Liver (tissue), 3 donors: ENCODE measurements around the gene EPB41L2.

Source experiments
- ATF3 ChIP-seq: IDR thresholded peaks from 2 replicates; pipeline ENCODE4 v1.6.1; 2016; ENCODE audit warnings: antibody characterized with exemption
- CTCF ChIP-seq: fragments of 150-350 bp; IDR thresholded peaks from 2 replicates; pipeline ENCODE4 v1.5.1; 2017; ENCODE audit warnings: improper control_type of control experiment, low read depth, low read length; ENCODE audit not compliant: missing input control
- EGR1 ChIP-seq, 2 donors: IDR thresholded peaks; 2 replicates each; pipeline ENCODE4 v1.6.1; 2016 to 2018; ENCODE audit warnings: antibody characterized with exemption in 2 of 2, low read depth in 2 of 2
- HNF4A ChIP-seq, 2 donors: conservative IDR thresholded peaks; 2 replicates each; pipeline ENCODE4 v1.6.1; 2016; ENCODE audit warnings: antibody characterized with exemption in 2 of 2, mild to moderate bottlenecking in 2 of 2
- JUND ChIP-seq, 2 donors: IDR thresholded peaks; 2 replicates each; pipeline ENCODE4 v1.6.1; 2016; ENCODE audit warnings: antibody characterized with exemption in 2 of 2
- NR2F2 ChIP-seq: IDR thresholded peaks from 2 replicates; pipeline ENCODE4 v1.6.1; 2016; ENCODE audit warnings: antibody characterized with exemption
- RAD21 ChIP-seq, 2 donors: IDR thresholded peaks; 2 replicates each; pipeline ENCODE4 v1.6.1; 2016; ENCODE audit warnings: antibody characterized with exemption in 2 of 2, mild to moderate bottlenecking in 2 of 2
- SP1 ChIP-seq: IDR thresholded peaks from 2 replicates; pipeline ENCODE4 v1.6.1; 2018; ENCODE audit warnings: antibody characterized with exemption, mild to moderate bottlenecking
- YY1 ChIP-seq: IDR thresholded peaks from 2 replicates; pipeline ENCODE4 v1.6.1; 2016; ENCODE audit warnings: antibody characterized with exemption, mild to moderate bottlenecking
- TF ChIP-seq, protein P1 (sequence below): IDR thresholded peaks from 2 replicates; pipeline ENCODE4 v1.6.1; 2016; ENCODE audit warnings: antibody characterized with exemption
- donor health status: healthy.
- donor health status: healthy.

GRCh38 chr6:131041814-131042213 is 21.2 kb downstream of the EPB41L2 start:
- TF ChIP-seq CTCF = no peak
- TF ChIP-seq JUND (IDR thresholded peaks at IDR 0.05) = no peak
- no peak for TF ChIP-seq RAD21 (IDR thresholded peaks at IDR 0.05)
- TF ChIP-seq, protein P1, sequence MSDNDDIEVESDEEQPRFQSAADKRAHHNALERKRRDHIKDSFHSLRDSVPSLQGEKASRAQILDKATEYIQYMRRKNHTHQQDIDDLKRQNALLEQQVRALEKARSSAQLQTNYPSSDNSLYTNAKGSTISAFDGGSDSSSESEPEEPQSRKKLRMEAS = no peak
- no peak for TF ChIP-seq EGR1 (IDR thresholded peaks at IDR 0.05; ENCODE audit: low read depth in 2 of 2)
- no peak for TF ChIP-seq ATF3
- TF ChIP-seq NR2F2 = no peak
- no peak for TF ChIP-seq YY1
- TF ChIP-seq HNF4A (conservative IDR thresholded peaks at IDR 0.05) = no peak
- TF ChIP-seq SP1 = no peak
